GM12891 (cell line): ENCODE results near the gene ZNF516.

ENCODE experiments used
- POLR2A ChIP-seq: IDR thresholded peaks from 2 replicates; pipeline ENCODE4 v1.6.1; 2011; ENCODE audit warnings: low read depth, low read length, control low read depth
- SPI1 ChIP-seq: IDR thresholded peaks from 2 replicates; pipeline ENCODE4 v1.6.1; 2011; ENCODE audit warnings: low read depth, low read length, control low read depth

DNA sequence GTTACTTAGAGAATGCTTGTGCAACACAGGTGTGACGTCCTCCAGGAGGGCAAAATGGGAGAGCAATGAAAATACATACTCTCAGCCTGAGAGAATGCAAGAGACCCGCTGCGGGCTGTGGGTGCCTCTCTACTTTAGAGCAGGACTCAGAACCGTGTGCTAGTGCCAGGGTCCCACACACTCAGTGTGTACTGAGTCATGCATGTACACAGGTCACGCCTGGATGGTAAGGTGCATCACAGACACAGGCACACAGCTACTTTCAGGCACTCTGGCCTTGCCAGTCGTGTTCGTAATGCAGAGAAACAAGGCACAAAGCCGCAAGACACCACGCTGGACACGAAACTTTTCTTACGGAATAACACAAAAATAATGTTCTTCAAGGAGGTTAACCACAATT lies 125.3 kb downstream of the ZNF516 start:
- no peak for TF ChIP-seq SPI1
- TF ChIP-seq POLR2A: no peak
